Measurements from ENCODE around the gene MRPL9. TPM values are rescaled to one million over a fixed set of nuclear protein-coding genes. Genes with fewer than 3 reads are reported as not detected.

MRPL9 gene
- total and polyA plus RNA-seq, 10 of the 15 experiments (the other 5 are each of a cell fraction or from before 2014, with no cell fraction given) = 35.7 to 161 (median 110) TPM

- TF ChIP-seq BCLAF1 (IDR thresholded peaks at IDR 0.05) (no peak), TBL1XR1 (IDR thresholded peaks at IDR 0.05; ENCODE audit: low read depth, low read length) (no peak)
- TF ChIP-seq, protein P1, sequence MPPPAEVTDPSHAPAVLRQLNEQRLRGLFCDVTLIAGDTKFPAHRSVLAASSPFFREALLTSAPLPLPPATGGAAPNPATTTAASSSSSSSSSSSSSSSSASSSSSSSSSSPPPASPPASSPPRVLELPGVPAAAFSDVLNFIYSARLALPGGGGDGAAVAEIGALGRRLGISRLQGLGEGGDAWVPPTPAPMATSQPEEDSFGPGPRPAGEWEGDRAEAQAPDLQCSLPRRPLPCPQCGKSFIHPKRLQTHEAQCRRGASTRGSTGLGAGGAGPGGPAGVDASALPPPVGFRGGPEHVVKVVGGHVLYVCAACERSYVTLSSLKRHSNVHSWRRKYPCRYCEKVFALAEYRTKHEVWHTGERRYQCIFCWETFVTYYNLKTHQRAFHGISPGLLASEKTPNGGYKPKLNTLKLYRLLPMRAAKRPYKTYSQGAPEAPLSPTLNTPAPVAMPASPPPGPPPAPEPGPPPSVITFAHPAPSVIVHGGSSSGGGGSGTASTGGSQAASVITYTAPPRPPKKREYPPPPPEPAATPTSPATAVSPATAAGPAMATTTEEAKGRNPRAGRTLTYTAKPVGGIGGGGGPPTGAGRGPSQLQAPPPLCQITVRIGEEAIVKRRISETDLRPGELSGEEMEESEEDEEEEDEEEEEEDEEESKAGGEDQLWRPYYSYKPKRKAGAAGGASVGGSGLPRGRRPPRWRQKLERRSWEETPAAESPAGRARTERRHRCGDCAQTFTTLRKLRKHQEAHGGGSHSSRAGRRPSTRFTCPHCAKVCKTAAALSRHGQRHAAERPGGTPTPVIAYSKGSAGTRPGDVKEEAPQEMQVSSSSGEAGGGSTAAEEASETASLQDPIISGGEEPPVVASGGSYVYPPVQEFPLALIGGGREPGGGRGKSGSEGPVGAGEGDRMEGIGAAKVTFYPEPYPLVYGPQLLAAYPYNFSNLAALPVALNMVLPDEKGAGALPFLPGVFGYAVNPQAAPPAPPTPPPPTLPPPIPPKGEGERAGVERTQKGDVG (CRISPR knock-in tag; IDR thresholded peaks at IDR 0.05) = no peak
These were observed 12.8 kb upstream of the MRPL9 start (continued) for GRCh38 chr1:151775894-151776664.

DNA sequence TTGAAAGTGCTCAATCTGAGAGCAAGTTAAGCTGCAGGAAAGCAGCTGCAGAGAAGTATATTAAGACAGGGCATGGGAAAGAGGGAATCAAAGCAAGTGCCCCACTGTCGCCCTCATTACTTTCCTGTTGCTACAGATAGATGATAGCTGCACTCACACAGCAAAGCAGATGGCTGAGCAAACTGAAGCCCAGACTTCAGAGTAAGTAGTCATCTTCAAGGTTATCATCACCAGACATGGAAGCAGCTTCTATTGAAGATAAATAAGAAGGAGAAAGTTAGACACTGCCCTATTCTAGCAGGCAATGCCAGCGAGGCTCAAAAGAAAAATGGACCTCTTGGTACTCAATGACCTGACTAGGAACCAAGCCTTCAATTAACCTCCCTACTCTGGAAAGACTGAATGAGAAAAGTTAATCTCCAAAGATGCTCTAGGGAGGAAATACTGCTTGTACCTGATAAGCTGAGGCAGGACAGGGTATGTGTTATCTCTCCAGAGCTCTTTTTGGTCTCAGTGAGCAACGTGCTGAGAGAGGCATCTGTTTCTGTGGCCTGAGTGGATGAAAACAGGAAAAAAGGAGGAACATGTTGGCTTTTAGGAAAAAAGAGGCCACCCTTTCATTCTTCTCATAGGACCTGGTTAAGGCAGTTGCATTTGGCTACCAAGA is 11.1 kb upstream of the MRPL9 start:
- Histone ChIP-seq H3K4me2 (ENCODE audit: control insufficient read depth, insufficient read depth) (no peak overlapping the region), H2AFZ (ENCODE audit: control insufficient read depth, low read depth, low read length) (no peak overlapping the region), H4K20me1 (ENCODE audit: control insufficient read depth, insufficient read depth) (no peaks in the 10 kb centered on the region), H3K27me3 (replicated peaks in 1 of 2; ENCODE audit: control insufficient read depth in 2 of 2, insufficient read depth in 2 of 2, low read length in 1 of 2) (no peaks in the 10 kb centered on the region), H3K79me2 (ENCODE audit: control insufficient read depth, insufficient read depth, low read length) (no peaks in the 10 kb centered on the region), H3K4me3 (no peak overlapping the region), H3K4me1 (ENCODE audit: control insufficient read depth, insufficient read depth, low read length) (no peaks in the 10 kb centered on the region), H3K9ac (ENCODE audit: control insufficient read depth, insufficient read depth, low read length) (no peak overlapping the region), H3K27ac (ENCODE audit: control insufficient read depth, insufficient read depth) (no peak overlapping the region), H3K36me3 (ENCODE audit: control insufficient read depth in 2 of 2, insufficient read depth in 2 of 2, low read length in 1 of 2) (no peaks in the 10 kb centered on the region), H3K9me3 (replicated peaks; ENCODE audit: control insufficient read depth, insufficient read depth, low read length) (no peaks in the 10 kb centered on the region)
- BruUV-seq (replicated peaks) = no TSS peak
- ChIA-PET RAD21 (ENCODE audit: unreplicated experiment) (no interaction called here), POLR2A (no interaction called here), CTCF (interaction anchor here (0.6 to 1.4 kb wide), 4 partner anchors 11 to 547 kb away, joined by 3 read pairs; partner anchors contain the start of gene MRPL9), SMC1A (ENCODE audit: uncharacterized antibody, unreplicated experiment) (interaction anchor here (1.0 kb wide), 1 partner anchor 15 kb away, joined by 5 read pairs; no protein-coding TSS in a partner anchor)
- WGBS (ENCODE audit: insufficient coverage, insufficient replicate concordance, low lambda C conversion rate, missing lambda C conversion rate) = 21% methylated on average over 3 of the region's 3 CpGs
- DNase-seq (ENCODE audit: low read depth, low spot score) = no peak
- no peak for ATAC-seq
- intact Hi-C loops (cut with micrococcal nuclease; ENCODE audit: unreplicated experiment) (no loop called here), in situ Hi-C loops (cut with MboI) (no loop called here)
- no peak for FAIRE-seq
- TF ChIP-seq ZNF207 (IDR thresholded peaks at IDR 0.05; ENCODE audit: borderline replicate concordance) (no peak), NFYB (IDR thresholded peaks at IDR 0.05; ENCODE audit: insufficient read depth, low read depth, low read length) (no peak), FOS (IDR thresholded peaks at IDR 0.05; ENCODE audit: borderline replicate concordance, extremely low read depth, insufficient read length) (no peak), BCLAF1 (IDR thresholded peaks at IDR 0.05) (no peak), ZZZ3 (IDR thresholded peaks at IDR 0.05; ENCODE audit: control insufficient read depth, insufficient read length, low read depth) (no peak), NFIC (IDR thresholded peaks at IDR 0.05; ENCODE audit: low read depth, low read length) (no peak), NBN (IDR thresholded peaks at IDR 0.05) (no peak), EGR1 (IDR thresholded peaks at IDR 0.05; ENCODE audit: borderline replicate concordance in 1 of 2, low read depth in 2 of 2, low read length in 2 of 2) (no peak), SREBF2 (IDR thresholded peaks at IDR 0.05; ENCODE audit: low read length) (no peak)

All from GM12878 (cell line).